ENCODE results near the gene NLN.
A peak's percentile ranks its signal among the peaks of the same experiment; 100 is the strongest.
"Not testable (repeated sequence)": the region's sequence is repeated elsewhere in the genome, so short reads cannot be mapped to it uniquely, and the experiment has no call there.

NLN gene

DNA sequence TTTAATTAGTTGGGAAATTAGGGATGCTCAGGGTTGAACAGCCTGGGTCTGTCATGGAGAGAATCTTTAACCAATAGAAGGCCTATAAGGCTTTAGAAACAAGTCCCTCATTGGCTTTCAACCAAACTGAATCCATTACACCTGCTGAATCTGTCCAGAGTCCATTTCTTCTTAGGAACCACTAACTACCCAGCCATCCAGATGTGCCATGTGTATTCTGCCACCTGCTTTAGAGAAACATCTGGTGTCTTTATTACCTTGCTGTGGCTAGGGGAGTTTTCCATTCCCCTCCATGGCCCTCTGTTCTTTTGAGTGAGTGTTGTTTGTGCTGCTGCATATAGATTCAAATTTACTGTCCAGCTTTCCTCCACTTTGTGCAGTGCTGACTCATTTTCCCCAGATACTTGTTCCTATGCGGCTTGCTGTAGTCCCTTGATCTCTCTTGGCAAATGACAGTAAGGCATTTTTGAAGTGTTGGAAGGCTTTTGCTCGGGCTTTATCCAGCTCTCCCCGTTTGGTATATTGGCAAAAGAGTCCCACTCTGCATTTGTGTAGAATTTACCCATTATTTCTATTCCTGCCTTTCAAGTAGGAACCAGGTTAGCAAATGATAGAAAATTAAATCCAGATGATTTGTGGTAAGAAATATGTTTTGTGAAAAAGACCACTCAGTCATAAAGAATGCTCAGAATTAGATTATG is 54.6 kb downstream of the NLN start:
- TF ChIP-seq, protein P1, sequence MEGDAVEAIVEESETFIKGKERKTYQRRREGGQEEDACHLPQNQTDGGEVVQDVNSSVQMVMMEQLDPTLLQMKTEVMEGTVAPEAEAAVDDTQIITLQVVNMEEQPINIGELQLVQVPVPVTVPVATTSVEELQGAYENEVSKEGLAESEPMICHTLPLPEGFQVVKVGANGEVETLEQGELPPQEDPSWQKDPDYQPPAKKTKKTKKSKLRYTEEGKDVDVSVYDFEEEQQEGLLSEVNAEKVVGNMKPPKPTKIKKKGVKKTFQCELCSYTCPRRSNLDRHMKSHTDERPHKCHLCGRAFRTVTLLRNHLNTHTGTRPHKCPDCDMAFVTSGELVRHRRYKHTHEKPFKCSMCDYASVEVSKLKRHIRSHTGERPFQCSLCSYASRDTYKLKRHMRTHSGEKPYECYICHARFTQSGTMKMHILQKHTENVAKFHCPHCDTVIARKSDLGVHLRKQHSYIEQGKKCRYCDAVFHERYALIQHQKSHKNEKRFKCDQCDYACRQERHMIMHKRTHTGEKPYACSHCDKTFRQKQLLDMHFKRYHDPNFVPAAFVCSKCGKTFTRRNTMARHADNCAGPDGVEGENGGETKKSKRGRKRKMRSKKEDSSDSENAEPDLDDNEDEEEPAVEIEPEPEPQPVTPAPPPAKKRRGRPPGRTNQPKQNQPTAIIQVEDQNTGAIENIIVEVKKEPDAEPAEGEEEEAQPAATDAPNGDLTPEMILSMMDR (conservative IDR thresholded peaks at IDR 0.05), result no peak
- H3K27ac ChIP-seq, result no peak overlapping the region

DNA sequence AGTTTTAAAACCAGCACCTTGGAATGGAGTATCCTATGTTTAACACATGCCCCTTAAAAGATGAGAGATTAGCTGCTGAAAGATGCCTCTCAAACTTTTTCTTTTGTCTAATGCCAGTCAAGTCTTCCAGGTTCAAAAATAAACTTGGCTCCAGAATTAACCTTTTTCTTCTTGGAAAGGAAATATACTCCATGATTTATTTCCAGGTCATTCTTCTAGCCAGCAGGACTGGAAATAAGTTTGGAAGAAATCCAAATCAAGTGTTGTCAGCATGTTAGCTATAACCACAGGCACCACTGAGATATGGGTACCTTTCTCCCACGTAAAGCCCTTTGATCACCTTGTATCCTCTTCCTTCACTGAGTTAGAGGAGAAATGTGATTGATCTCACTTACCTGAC is 56.1 kb downstream of the NLN start:
- TF ChIP-seq, protein P1 (conservative IDR thresholded peaks at IDR 0.05), result no peak
- H3K27ac ChIP-seq, result peak overlapping the region; percentile 39

GRCh38 chr5:65779643-65780042 is 57.6 kb downstream of the NLN start:
- TF ChIP-seq, protein P1 (conservative IDR thresholded peaks at IDR 0.05), result no peak

GRCh38 chr5:65788296-65788695 is 66.3 kb downstream of the NLN start:
- H3K27ac ChIP-seq, result not testable (repeated sequence)

More at GRCh38 chr5:65779643-65780042, 57.6 kb downstream of the NLN start:
- no peak overlapping the region for H3K27ac ChIP-seq

GRCh38 chr5:65790371-65791163 is 68.6 kb downstream of the NLN start:
- no peak overlapping the region for H3K27ac ChIP-seq

DNA sequence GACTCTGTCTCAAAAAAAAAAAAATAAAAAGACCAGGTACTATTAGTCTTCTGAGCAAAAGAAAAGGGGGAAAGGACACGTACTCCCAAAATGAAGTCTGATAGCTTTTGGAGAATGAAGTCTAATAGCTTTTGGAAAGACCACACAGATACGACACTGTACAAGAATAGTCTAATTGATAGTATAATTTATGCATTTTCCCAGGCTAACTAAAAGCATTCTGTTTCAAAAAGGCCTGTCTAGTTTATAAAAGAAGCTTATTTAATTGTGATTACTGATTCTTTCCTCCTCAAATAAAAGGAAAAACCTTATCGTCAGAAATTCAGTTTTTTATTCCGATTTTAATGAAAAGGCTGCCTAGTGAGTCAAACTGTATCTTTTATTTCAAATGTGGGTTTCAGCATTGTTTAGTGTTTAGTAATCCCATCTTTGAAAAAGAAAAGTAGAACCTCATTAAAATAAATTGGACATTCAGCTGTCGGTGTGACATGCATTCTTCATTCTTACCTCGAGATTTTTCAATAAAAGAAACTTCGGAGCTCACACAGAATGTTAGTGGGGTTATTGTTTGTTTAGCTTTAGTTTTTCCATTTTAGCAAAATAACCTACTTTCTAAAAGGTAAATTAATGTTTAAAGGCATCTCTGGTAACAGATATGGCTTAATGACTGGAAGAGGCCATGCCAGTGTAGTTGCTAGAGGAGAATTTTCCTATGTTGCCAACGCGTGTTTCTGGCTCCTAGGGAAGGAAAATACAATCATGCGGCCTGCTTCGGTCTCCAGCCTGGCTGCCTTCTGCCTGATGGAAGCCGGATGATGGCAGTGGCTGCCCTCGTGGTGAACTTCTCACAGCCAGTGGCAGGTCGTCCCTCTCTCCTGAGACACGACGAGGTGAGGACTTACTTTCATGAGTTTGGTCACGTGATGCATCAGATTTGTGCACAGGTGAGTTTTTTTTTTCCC is 70.0 kb downstream of the NLN start:
- H3K27ac ChIP-seq, result no peak overlapping the region
- TF ChIP-seq, protein P1 (conservative IDR thresholded peaks at IDR 0.05), result no peak

More at GRCh38 chr5:65790371-65791163, 68.6 kb downstream of the NLN start:
- TF ChIP-seq, protein P1 (conservative IDR thresholded peaks at IDR 0.05), result no peak

DNA sequence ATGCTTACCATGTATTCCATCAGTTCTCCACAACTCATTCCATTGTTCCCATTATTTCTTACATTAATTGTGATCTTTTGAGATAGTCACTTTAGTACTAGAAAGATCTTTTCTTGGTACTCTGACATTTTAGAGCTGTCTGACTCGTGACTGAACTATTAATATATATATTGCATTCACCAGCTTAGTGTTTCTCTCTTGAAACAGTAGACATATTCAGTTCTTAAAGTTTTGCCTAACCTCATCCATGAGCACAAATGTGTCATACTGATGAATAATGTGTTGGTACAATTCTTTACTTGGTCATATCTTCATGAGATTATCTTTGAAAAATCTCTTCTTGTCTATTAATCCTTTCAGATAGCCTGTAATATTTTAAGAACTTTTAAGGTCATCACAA is 74.3 kb downstream of the NLN start:
- H3K27ac ChIP-seq, result no peak overlapping the region
- TF ChIP-seq, protein P1 (conservative IDR thresholded peaks at IDR 0.05), result no peak
